IPS DF 6.9 (cell line): Measurements from ENCODE around the gene UBASH3A.

Experiments used
- DNase-seq: peaks from one replicate; pipeline ENCODE4 v3.0.0-alpha.2; 2013; ENCODE audit warnings: low read depth, low spot score
- H3K27ac ChIP-seq: one replicate; pipeline ENCODE4 v1.5.1; 2013; ENCODE audit warnings: low read length, control low read depth
- H3K27me3 ChIP-seq: 2 replicates; pipeline ENCODE4 v1.6.1; 2013; ENCODE audit warnings: mild to moderate bottlenecking, low read length; ENCODE audit not compliant: control insufficient read depth, insufficient read depth
- H3K36me3 ChIP-seq: 2 replicates; pipeline ENCODE4 v1.6.1; 2013; ENCODE audit warnings: low read length; ENCODE audit not compliant: control insufficient read depth, insufficient read depth
- H3K4me1 ChIP-seq: 2 replicates; pipeline ENCODE4 v1.6.1; 2013; ENCODE audit warnings: low read length; ENCODE audit not compliant: control insufficient read depth, insufficient read depth
- H3K4me3 ChIP-seq: 2 replicates; pipeline ENCODE4 v1.5.1; 2013; ENCODE audit warnings: mild to moderate bottlenecking, low read length
- H3K9me3 ChIP-seq: 2 replicates; pipeline ENCODE4 v1.6.1; 2013; ENCODE audit warnings: low read length, inconsistent platforms; ENCODE audit not compliant: control insufficient read depth, insufficient read depth
- WGBS: extraction: QIAGEN DNeasy Blood & Tissue Kit; methylation state at CpG from one replicate; pipeline ENCODE4 v1.1.7; 2013; ENCODE audit warnings: mixed read lengths, missing lambda C conversion rate; ENCODE audit not compliant: insufficient read length, insufficient coverage; 5-methylcytosine and 5-hydroxymethylcytosine counted together

UBASH3A gene

DNA sequence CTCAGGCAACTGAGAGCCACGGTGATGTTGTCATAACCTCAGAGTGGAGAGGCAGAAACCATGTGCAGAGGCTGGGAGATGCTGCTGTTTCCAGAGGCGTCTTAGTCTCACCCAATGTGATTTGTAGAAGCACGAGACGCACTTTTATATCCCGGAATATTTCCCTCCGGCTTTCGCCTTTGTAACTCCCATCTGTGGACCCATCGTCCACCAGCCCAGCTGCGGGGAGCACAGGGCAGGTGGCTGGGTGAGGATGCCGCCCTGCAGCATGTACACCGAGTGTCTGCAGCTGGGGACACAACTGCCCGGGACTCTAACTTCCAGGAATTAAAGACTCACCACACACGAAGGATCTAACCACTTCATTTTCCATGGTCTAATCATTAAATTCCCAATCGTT is 43.5 kb downstream of the UBASH3A start:
- Histone ChIP-seq H3K9me3 (no peaks in the 10 kb centered on the region), H3K4me3 (no peak overlapping the region), H3K4me1 (no peaks in the 10 kb centered on the region), H3K27ac (no peak overlapping the region), H3K27me3 (no peaks in the 10 kb centered on the region), H3K36me3 (no peaks in the 10 kb centered on the region)
- WGBS, result no CpG with 5 or more reads among the region's 14 CpGs
- no peak for DNase-seq

- no peaks in the 10 kb centered on the region for H3K27me3 ChIP-seq
- no CpG with 5 or more reads among the region's 10 CpGs for WGBS
Measured at GRCh38 chr21:42447732-42448131, 44.0 kb downstream of the UBASH3A start.

DNA sequence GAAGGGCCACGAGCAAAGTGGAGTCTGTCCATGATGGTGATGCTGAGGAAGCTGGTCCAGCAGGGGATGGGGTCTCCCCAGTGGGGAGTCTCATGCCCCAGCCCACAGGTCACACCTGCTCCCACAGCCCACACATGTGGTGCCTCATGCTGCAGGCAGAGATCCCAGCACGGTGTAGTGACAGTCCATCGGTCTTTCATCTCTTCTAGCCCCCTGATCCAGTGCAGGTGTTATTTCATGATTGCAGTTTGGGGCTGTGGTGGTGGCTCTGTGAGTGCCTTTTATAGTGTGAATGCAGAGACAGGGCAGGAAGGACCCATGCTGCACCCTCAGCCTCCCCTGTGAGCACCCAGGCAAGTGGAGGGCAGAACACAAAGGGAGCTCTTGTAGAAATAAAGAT is 45.0 kb downstream of the UBASH3A start:
- no CpG with 5 or more reads among the region's 3 CpGs for WGBS
- no peaks in the 10 kb centered on the region for H3K36me3 ChIP-seq
- no peaks in the 10 kb centered on the region for H3K27me3 ChIP-seq
- H3K4me1 ChIP-seq, result no peaks in the 10 kb centered on the region
- H3K4me3 ChIP-seq, result no peak overlapping the region
- H3K27ac ChIP-seq, result no peak overlapping the region
- DNase-seq, result no peak
- H3K9me3 ChIP-seq, result no peaks in the 10 kb centered on the region

More at GRCh38 chr21:42447732-42448131, 44.0 kb downstream of the UBASH3A start:
- Histone ChIP-seq H3K4me3 (no peak overlapping the region), H3K4me1 (no peaks in the 10 kb centered on the region), H3K27ac (no peak overlapping the region), H3K36me3 (no peaks in the 10 kb centered on the region), H3K9me3 (no peaks in the 10 kb centered on the region)
- DNase-seq, result no peak

DNA sequence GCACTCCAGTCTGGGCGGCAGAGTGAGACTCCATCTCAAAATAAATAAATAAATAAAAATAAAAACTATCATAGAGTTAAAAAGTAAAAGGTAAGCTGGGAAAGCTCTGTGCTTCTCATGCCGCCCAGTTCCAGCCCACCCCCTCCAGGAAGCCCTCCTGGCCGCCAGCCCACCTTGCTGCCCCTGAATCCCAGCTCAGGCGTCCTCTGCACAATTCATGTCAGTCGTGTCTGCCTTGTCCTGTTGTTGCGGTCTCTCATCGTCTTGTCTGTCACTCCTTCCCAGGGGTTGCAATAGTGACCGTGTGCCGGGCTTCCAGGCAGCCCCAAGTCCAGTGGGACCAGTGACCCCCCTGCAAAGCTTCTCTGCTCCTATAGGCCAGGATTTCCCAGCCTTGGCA is 48.2 kb downstream of the UBASH3A start:
- H3K27ac ChIP-seq, result no peak overlapping the region
- no peaks in the 10 kb centered on the region for H3K27me3 ChIP-seq
- WGBS, result no CpG with 5 or more reads among the region's 9 CpGs
- no peaks in the 10 kb centered on the region for H3K9me3 ChIP-seq
- no peak for DNase-seq
- H3K4me3 ChIP-seq, result no peak overlapping the region
- no peaks in the 10 kb centered on the region for H3K36me3 ChIP-seq
- no peaks in the 10 kb centered on the region for H3K4me1 ChIP-seq

GRCh38 chr21:42452401-42453223 is 48.9 kb downstream of the UBASH3A start:
- Histone ChIP-seq H3K27ac (no peak overlapping the region), H3K4me1 (no peaks in the 10 kb centered on the region), H3K9me3 (no peaks in the 10 kb centered on the region), H3K4me3 (no peak overlapping the region), H3K36me3 (no peaks in the 10 kb centered on the region), H3K27me3 (no peaks in the 10 kb centered on the region)
- no peak for DNase-seq
- WGBS, result no CpG with 5 or more reads among the region's 22 CpGs

DNA sequence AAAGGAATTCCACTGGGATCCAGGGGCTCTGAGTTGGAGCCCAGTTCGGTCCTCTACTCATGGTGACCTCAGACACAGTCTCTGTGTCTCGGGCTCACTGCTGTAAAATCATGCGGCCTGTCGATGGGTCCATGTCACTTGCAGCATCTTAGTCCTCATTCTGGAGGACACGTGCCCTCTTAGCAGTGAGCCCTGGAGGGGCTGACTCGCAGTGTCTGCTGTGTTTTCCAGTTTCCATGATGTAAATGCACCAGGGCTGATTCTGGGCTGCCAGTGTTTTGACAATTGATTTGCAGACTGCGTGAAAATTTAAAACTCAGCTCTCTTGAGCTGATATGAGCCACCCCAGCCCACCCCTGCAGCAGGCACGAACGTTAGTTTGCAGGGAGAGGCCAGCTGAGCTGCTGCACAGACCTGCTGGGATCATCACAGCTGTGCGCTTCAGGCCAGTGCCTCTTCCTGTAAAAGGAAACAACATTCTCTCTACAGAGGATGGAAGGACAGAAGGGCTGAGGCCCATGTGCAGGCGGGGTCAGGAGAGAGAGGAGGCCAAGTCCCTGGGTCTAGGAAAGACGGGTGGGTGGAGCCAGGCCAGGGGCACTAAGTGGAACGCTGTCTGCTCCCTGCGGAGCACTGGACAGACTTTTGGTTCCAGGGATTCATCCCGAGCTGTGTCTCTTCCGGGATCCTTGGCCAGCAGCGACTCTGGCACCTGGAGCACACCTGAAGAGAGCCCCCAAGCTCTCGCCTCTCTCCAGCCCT is 49.7 kb downstream of the UBASH3A start:
- no peaks in the 10 kb centered on the region for H3K36me3 ChIP-seq
- no peak overlapping the region for H3K27ac ChIP-seq
- no peak overlapping the region for H3K4me3 ChIP-seq
- DNase-seq, result no peak
- H3K27me3 ChIP-seq, result no peaks in the 10 kb centered on the region
- no CpG with 5 or more reads among the region's 18 CpGs for WGBS
- no peaks in the 10 kb centered on the region for H3K4me1 ChIP-seq
- H3K9me3 ChIP-seq, result no peaks in the 10 kb centered on the region

- H3K4me1 ChIP-seq, result no peaks in the 10 kb centered on the region
- no peak for DNase-seq
- no peaks in the 10 kb centered on the region for H3K36me3 ChIP-seq
- WGBS, result no CpG with 5 or more reads among the region's 19 CpGs
- H3K27me3 ChIP-seq, result no peaks in the 10 kb centered on the region
- no peak overlapping the region for H3K27ac ChIP-seq
- H3K9me3 ChIP-seq, result no peaks in the 10 kb centered on the region
- H3K4me3 ChIP-seq, result no peak overlapping the region
Measured at GRCh38 chr21:42453986-42454570, 50.4 kb downstream of the UBASH3A start.

GRCh38 chr21:42454786-42455185 is 51.1 kb downstream of the UBASH3A start:
- Histone ChIP-seq H3K36me3 (no peaks in the 10 kb centered on the region), H3K4me3 (no peak overlapping the region), H3K27ac (no peak overlapping the region), H3K9me3 (no peaks in the 10 kb centered on the region), H3K27me3 (no peaks in the 10 kb centered on the region), H3K4me1 (no peaks in the 10 kb centered on the region)
- no CpG with 5 or more reads among the region's 9 CpGs for WGBS
- no peak for DNase-seq

DNA sequence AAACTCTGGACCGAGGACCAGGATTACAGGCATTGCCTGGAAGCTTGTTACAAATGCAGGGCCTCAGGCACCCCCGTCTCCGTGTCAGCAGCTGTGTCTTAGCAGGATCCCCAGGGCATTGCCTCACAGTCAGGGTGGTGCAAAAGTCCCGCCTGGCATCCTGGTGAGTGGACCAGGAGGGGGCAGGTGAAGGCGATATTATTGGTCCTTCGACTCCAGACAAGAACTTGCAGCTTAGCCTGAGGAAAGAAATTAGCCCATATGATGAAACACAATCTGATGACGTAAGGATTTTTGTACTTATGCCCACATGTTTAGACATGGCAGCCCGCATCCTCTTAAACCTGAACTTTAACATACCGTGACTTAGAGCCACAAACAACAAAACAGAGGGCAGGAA is 51.5 kb downstream of the UBASH3A start:
- no peak for DNase-seq
- Histone ChIP-seq H3K27ac (no peak overlapping the region), H3K4me1 (no peaks in the 10 kb centered on the region)

DNA sequence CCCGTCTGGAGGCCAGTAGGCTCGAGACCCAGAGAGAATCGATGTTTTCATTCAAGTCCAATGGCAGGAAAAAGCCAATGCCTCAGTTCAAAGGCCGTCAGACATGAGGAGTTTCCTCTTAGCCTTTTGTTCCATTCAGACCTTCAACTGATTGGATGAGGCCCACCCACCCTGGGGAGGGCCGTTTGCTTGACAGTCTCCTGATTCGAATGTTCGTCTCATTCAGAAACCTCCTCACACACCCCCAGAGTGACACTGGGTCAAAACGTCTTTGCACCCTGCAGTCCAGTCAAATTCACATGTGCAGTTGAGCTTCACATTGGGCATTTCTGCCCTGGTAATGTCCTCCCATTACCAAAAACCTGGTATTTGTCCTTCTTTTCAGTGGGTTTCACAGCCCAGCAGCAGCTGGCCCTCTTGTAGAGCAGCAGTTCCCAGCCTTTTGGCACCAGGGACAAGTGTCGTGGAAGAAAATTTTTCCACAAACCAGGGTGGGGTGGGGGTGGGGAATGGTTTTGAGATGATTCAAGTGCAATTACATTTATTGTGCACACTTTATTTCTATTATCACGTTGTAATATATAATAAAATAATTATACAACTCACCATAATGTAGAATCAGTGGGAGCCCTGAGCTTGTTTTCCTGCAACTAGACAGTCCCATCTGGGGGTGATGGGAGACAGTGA is 52.2 kb downstream of the UBASH3A start:
- Histone ChIP-seq H3K36me3 (no peaks in the 10 kb centered on the region), H3K4me3 (no peak overlapping the region), H3K4me1 (no peaks in the 10 kb centered on the region), H3K27ac (no peak overlapping the region), H3K9me3 (no peaks in the 10 kb centered on the region), H3K27me3 (no peaks in the 10 kb centered on the region)
- no CpG with 5 or more reads among the region's 10 CpGs for WGBS
- no peak for DNase-seq

More for the DNA sequence above, 51.5 kb downstream of the UBASH3A start:
- Histone ChIP-seq H3K27me3 (no peaks in the 10 kb centered on the region), H3K4me3 (no peak overlapping the region), H3K36me3 (no peaks in the 10 kb centered on the region), H3K9me3 (no peaks in the 10 kb centered on the region)
- WGBS, result no CpG with 5 or more reads among the region's 9 CpGs
